NCI-H82 treated with DMSO at 0.1 percent for 48 hours (cell line): ENCODE measurements around the gene DBH.

ENCODE experiments used
- DNase-seq: peaks from one replicate; lab custom pipeline; 2025; ENCODE audit not compliant: unreplicated experiment; lab: John Stamatoyannopoulos, UW

The DBH gene

GRCh38 chr9:133681658-133682306 lies 45.6 kb downstream of the DBH start:
- DNase-seq: no peak

- DNase-seq: no peak
Measured at GRCh38 chr9:133682818-133683585, 46.8 kb downstream of the DBH start.

- DNase-seq: no peak
Measured at GRCh38 chr9:133683586-133684120, 47.5 kb downstream of the DBH start.

GRCh38 chr9:133684121-133684935 lies 48.2 kb downstream of the DBH start:
- DNase-seq: no peak

- DNase-seq: no peak
Measured at GRCh38 chr9:133684936-133685361, 48.8 kb downstream of the DBH start.

GRCh38 chr9:133685653-133686609 lies 49.8 kb downstream of the DBH start:
- no peak for DNase-seq

- DNase-seq: no peak
Measured at GRCh38 chr9:133686642-133687575, 50.7 kb downstream of the DBH start.

GRCh38 chr9:133687856-133688761 lies 51.9 kb downstream of the DBH start:
- no peak for DNase-seq

GRCh38 chr9:133689151-133689763 lies 53.1 kb downstream of the DBH start:
- no peak for DNase-seq

- DNase-seq: no peak
Measured at GRCh38 chr9:133690081-133690561, 54.0 kb downstream of the DBH start.

- DNase-seq: no peak
Measured at GRCh38 chr9:133691191-133691590, 55.0 kb downstream of the DBH start.

- DNase-seq: no peak
Measured at GRCh38 chr9:133691626-133692363, 55.6 kb downstream of the DBH start.

- no peak for DNase-seq
Measured at GRCh38 chr9:133692364-133692985, 56.3 kb downstream of the DBH start.

GRCh38 chr9:133693116-133693515 lies 57.0 kb downstream of the DBH start:
- no peak for DNase-seq

- no peak for DNase-seq
Measured at GRCh38 chr9:133693703-133694529, 57.8 kb downstream of the DBH start.

- peak; percentile 49 for DNase-seq
Measured at GRCh38 chr9:133694686-133695085, 58.5 kb downstream of the DBH start.
